AG04450 (cell line): ENCODE measurements around the gene NIBAN1. TPM values are rescaled to one million over a fixed set of nuclear protein-coding genes. Genes with fewer than 3 reads are reported as not detected.

Experiments
- CTCF ChIA-PET: fragments of 300-600, 350-600 bp; formaldehyde crosslinking; extraction: SDS; loops from one replicate; lab custom pipeline; 2022; ENCODE audit warnings: antibody characterized with exemption, inconsistent platforms; lab: Charles Lee
- POLR2A ChIA-PET: fragments of 350-600 bp; formaldehyde crosslinking; extraction: SDS; loops from one replicate; lab custom pipeline; 2021; ENCODE audit warnings: antibody characterized with exemption, inconsistent platforms; lab: Yijun Ruan, JAX
- DNase-seq: peaks from one replicate; pipeline ENCODE4 v3.0.0-alpha.2; 2011; ENCODE audit warnings: low read depth, low spot score
- H3K27ac ChIP-seq: one replicate; pipeline ENCODE4 v1.5.1; 2012; ENCODE audit warnings: low read depth, low read length, control low read depth
- H3K27me3 ChIP-seq: one replicate; pipeline ENCODE4 v1.6.0; 2012; ENCODE audit warnings: low read length; ENCODE audit not compliant: control insufficient read depth, insufficient read depth
- H3K4me3 ChIP-seq: 2 replicates; pipeline ENCODE4 v1.5.1; 2011; ENCODE audit warnings: mild to moderate bottlenecking, low read depth, low read length, control low read depth
- H3K9me3 ChIP-seq: 2 replicates; pipeline ENCODE4 v1.5.1; 2012; ENCODE audit warnings: low read length; ENCODE audit not compliant: control insufficient read depth, insufficient read depth
- CTCF ChIP-seq: IDR thresholded peaks from 2 replicates; pipeline ENCODE4 v1.5.1; 2011; ENCODE audit warnings: low read depth, low read length, control low read depth, inconsistent platforms
- polyA plus RNA-seq: library from polyadenylated mRNA; depleted of rRNA; stranded (reverse); fragments of >200 nt; gene quantifications from 2 replicates; pipeline ENCODE4 v1.2.3, GENCODE V29; 2011

NIBAN1 gene
- polyA plus RNA-seq, 1 experiment: 32.9 TPM

GRCh38 chr1:184986250-184986649 is 11.9 kb upstream of the NIBAN1 start:
- ChIA-PET CTCF (interaction anchor here (0.6 to 8.6 kb wide), 7 partner anchors 44 to 695 kb away, joined by 3 to 315 read pairs (median 5); no protein-coding TSS in a partner anchor), POLR2A (no interaction called here)
- Histone ChIP-seq H3K4me3 (no peak overlapping the region), H3K27me3 (no peaks in the 10 kb centered on the region), H3K27ac (no peak overlapping the region), H3K9me3 (no peaks in the 10 kb centered on the region)
- peak; percentile 50 for TF ChIP-seq CTCF
- no peak for DNase-seq

- peak; percentile 53 for DNase-seq
- POLR2A ChIA-PET: no interaction called here
- peak; percentile 96 for TF ChIP-seq CTCF
- Histone ChIP-seq H3K27me3 (no peaks in the 10 kb centered on the region), H3K9me3 (no peaks in the 10 kb centered on the region), H3K4me3 (no peak overlapping the region), H3K27ac (no peak overlapping the region)
- CTCF ChIA-PET: interaction anchor here (0.6 to 8.6 kb wide), 35 partner anchors 8 to 1188 kb away, joined by 3 to 315 read pairs (median 4); partner anchors contain the start of gene NIBAN1
Observed at GRCh38 chr1:184982002-184982954, 8.0 kb upstream of the NIBAN1 start.

GRCh38 chr1:184980726-184981125 is 6.4 kb upstream of the NIBAN1 start:
- H3K27ac ChIP-seq: no peak overlapping the region
- H3K4me3 ChIP-seq: no peak overlapping the region
- CTCF ChIA-PET: interaction anchor here (0.5 to 8.6 kb wide), 9 partner anchors 9 to 689 kb away, joined by 3 to 315 read pairs (median 5); no protein-coding TSS in a partner anchor
- no peaks in the 10 kb centered on the region for H3K9me3 ChIP-seq
- TF ChIP-seq CTCF: no peak
- POLR2A ChIA-PET: no interaction called here
- no peaks in the 10 kb centered on the region for H3K27me3 ChIP-seq
- DNase-seq: no peak

- no peak for TF ChIP-seq CTCF
- H3K27me3 ChIP-seq: no peaks in the 10 kb centered on the region
- H3K9me3 ChIP-seq: no peaks in the 10 kb centered on the region
- ChIA-PET POLR2A (no interaction called here), CTCF (interaction anchor here (1.0 to 11.7 kb wide), 2 partner anchors 10 to 169 kb away, joined by 4 to 114 read pairs; no protein-coding TSS in a partner anchor)
- no peak overlapping the region for H3K27ac ChIP-seq
- no peak overlapping the region for H3K4me3 ChIP-seq
- DNase-seq: no peak
Observed at GRCh38 chr1:184975208-184975870, 1.0 kb upstream of the NIBAN1 start.
